Measurements from ENCODE around the gene KMO.
A peak's percentile ranks its signal among the peaks of the same experiment; 100 is the strongest.

The KMO gene

DNA sequence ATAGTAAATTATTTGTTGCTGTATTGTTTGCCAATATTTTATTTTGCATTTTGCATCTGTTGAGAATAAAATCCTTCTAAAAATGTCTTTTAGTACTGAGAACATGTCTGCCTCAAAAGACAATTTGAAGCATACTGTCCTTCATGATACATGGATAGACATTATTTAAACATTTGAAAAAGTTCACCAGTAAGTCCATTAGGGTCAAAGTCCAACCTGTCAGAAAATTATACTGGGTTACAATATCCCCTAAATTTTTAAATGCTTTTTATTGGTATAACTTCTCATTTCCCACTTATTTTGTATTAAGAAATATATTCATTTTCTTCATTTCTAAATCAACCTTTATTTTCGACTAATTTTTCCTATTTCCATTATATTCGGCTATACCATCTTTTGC is 98.7 kb downstream of the KMO start:
- no peak for DNase-seq

DNA sequence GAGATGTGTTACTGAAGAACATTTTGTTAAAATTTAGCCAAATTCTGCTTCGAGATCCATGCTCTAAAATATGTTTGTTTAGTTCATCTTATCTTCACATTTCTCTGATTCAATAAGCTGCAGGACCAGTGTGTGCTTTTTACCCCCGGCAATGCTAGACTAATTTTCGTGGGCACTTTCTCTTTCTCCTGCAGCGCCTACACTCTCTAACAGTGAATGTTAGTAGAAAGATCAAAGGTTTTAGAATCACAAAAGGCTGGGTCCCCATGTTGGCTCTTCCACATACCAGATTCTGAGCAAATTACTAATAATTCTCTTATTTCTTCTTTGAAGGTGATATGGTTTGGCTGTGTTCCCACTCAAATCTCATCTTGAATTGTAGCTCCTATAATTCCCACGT is 99.5 kb downstream of the KMO start:
- DNase-seq = no peak

GRCh38 chr1:241632987-241633386 is 100.8 kb downstream of the KMO start:
- no peak for DNase-seq

GRCh38 chr1:241635556-241636152 is 103.5 kb downstream of the KMO start:
- no peak for DNase-seq

- no peak for DNase-seq
Measured at GRCh38 chr1:241636291-241636690, 104.1 kb downstream of the KMO start.

- no peak for DNase-seq
Measured at GRCh38 chr1:241637046-241637590, 104.9 kb downstream of the KMO start.

GRCh38 chr1:241637604-241638003 is 105.4 kb downstream of the KMO start:
- DNase-seq = no peak

- DNase-seq = no peak
Measured at GRCh38 chr1:241638099-241638682, 106.0 kb downstream of the KMO start.

- no peak for DNase-seq
Measured at GRCh38 chr1:241638909-241639622, 106.9 kb downstream of the KMO start.

DNA sequence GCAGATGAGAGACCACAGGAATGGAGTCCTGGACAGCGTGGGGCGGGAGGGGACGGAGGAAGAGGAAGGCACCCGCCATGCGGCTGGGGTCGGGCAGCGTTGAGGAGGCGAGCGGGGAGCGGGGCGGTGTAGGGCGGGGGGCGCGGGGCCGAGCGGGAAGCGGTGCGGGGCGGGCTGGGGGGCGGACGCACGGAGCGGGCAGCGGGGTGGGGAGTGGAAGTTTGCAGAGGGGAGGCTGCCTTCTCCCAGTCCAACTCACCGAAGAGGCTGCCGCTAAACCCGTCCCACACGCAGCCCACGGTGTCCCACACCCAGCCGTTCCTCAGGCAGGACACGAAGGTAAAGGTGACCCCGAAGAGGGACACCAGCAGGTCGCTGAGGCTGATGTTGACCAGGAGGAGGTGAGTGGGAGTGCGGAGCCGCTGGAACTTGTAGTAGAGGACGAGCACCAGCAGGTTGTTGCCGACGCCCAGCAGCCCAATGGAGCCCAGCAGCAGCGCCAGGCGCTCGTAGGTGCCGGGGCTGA is 107.5 kb downstream of the KMO start:
- peak; percentile 65 for DNase-seq

GRCh38 chr1:241640149-241640866 is 108.1 kb downstream of the KMO start, which contains the start of the genes CHML and OPN3:
Gene CHML, minus strand, starts transcription at chr1:241640369. Its CDS starts 4,603 bp downstream, at chr1:241635766.
Gene OPN3, minus strand, starts transcription at chr1:241640369. Its CDS starts 115 bp downstream, at chr1:241640254.
- DNase-seq = peak; percentile 95

DNA sequence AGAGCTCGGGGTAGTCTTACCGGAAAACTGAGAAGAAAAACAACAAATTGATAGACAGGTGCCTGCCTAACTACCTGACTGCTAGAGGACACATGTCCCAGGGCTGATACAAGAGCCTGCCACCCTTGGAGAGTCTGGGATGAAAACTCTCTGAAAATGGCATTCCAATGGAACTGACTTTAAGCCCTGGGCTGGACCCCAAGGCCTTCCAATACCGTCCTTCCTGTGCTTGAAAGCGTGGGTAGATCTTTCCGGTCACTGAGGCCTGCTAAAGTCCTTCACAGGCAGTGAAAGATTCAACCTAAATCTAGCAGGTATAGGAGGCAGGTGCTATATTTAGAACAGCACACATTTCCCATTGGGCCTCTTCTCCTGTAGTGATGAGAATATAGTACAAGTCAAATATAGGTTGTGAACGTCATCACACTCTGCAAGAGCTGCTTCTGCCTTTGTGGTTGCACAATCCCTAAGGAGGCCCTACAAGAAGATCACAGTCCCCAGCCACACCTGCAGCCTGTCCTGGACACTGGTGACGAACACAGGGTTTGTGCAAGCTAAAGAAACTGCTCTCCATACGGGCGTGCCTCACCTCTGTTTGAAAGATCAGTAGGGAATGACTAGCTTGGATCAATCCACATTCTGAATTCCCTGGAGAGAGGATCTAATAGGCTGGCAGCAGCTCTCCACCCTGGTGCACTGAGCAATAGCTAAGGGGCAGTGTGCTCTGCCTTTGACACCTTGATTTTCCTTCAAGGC is 108.9 kb downstream of the KMO start:
- no peak for DNase-seq

DNA sequence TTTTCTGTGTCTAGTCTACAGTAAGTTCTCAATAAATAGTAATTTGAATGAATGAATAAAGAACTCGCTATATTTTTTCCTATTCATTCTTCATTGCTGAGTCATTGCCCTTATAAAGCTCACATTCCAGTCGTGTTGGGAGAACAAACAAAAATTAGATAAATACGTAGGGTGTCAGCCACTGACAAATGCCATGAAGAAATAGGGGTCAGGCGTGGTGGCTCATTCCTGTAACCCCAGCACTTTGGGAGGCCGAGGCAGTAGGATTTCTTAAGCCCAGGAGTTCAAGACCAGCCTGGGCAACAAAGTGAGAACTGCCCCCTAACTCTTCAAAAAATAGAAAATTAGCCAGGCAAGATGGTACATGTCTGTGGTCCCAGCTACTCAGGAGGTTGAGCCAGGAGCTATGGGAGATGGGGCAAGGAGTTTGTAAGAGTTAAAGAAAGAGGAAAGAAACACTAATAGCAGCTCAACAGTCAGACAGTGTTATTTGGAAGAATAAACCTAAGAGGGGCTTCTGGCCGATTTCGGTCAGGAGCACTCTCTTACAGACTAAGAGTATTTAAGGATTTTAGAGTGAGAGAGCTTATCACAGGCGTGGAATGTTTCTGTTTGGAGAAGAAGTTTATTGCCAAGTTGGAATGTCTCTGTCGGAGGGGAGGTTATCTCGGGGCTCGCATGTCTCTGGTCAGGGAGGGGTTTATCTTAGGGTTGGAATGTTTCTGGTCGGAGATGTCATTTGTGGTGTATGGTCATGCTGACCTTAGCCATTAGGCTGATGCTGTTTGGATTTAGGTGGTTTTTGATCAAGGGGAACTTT is 109.8 kb downstream of the KMO start:
- DNase-seq = no peak

DNA sequence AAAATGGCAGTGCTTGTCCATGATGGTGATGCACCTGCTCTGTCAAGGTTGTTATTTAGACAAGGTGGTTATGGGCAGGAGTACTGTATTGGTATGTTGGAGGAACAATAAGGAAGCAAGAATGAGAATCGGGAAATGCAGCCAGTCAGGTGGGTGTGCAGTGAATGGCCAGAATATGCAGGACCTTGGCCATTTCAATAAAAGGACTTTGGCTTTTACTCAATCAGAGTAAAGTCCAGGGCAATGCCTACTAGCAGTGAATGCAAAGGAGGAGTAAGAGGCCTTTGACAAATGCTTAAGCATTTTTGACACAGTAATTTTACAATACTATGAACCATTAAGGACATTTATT is 110.4 kb downstream of the KMO start:
- no peak for DNase-seq

DNA sequence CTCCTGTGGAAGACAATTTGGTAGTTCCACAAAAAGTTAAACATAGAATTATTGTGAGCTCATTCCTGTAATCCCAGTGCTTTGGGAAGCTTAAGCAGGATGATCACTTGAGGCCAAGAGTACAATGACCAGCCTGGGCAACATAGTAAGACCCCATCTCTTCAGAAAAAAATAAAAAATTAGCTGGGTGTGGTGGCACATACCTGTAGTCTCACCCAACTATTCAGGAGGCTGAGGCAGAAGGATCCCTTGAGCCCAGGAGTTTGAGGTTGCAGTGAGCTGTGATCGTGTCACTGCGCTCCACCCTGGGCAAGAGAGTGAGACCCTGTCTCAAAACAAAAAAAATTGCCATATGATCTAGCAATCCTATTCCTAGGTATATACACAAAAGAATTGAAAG is 112.1 kb downstream of the KMO start:
- no peak for DNase-seq

DNA sequence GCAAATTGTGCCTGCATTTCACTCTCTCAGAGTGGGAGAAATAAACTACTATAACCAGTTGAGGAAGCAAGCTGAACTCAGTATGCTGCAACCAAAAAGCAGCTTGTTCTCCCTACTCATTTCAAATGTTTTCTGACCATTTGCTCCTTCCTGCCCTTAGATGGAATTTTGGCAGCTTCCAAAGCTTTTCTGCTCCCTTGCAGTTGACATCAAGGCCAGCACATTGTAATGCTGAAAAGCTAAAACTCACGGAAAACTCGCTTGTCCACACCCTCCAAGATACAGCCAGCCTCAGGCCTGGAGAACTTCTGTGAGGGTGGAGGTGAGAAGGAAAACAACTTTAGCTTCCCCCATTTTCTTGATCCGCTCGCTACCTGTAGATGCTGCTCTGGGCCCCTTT is 113.0 kb downstream of the KMO start:
- no peak for DNase-seq

Data from right hindlimb (tissue), 1 donor.